SK-N-SH (cell line): ENCODE measurements around the gene MYO15A. TPM values are rescaled to one million over a fixed set of nuclear protein-coding genes. Genes with fewer than 3 reads are reported as not detected.

Source experiments
- CTCF ChIA-PET: fragments of 300-600, 350-600 bp; formaldehyde crosslinking; extraction: SDS; loops from one replicate; lab custom pipeline; 2021; lab: Yijun Ruan, JAX
- POLR2A ChIA-PET: fragments of 350-600 bp; sonication (Branson Sonifier 250); formaldehyde crosslinking; extraction: SDS; loops from one replicate; lab custom pipeline; 2020; ENCODE audit warnings: antibody characterized with exemption, inconsistent platforms; lab: Yijun Ruan, JAX
- DNase-seq: peaks from one replicate; pipeline ENCODE4 v3.0.0; 2012
- H2AFZ ChIP-seq: fragments of 200-600 bp; sonication (generic); 2 replicates; pipeline ENCODE4 v1.8.1; 2016; ENCODE audit warnings: antibody characterized with exemption, mild to moderate bottlenecking, low read depth
- H3F3A ChIP-seq: fragments of 200-600 bp; sonication (generic); replicated peaks from 2 replicates; pipeline ENCODE3; 2016; ENCODE audit warnings: antibody characterized with exemption, mild to moderate bottlenecking; ENCODE audit not compliant: insufficient read depth
- H3K27ac ChIP-seq, 2 experiments: fragments of 200-500 bp in 1 of 2; fragments of 200-600 bp in 1 of 2; sonication (Bioruptor generic) in 1 of 2; sonication (generic), shearing (Covaris generic) in 1 of 2; 2 replicates each; pipeline versions ENCODE4 v1.5.1 to v1.6.1; 2014 to 2016; ENCODE audit warnings: low read depth in 2 of 2, inconsistent platforms in 1 of 2, low read length in 1 of 2, mild to moderate bottlenecking in 1 of 2, mixed read lengths in 1 of 2
- H3K27me3 ChIP-seq: fragments of 200-600 bp; sonication (generic), shearing (Covaris generic); 2 replicates; pipeline ENCODE4 v1.6.1; 2016; ENCODE audit warnings: mixed run types; ENCODE audit not compliant: insufficient read depth
- H3K36me3 ChIP-seq, 2 experiments: fragments of 200-500 bp in 1 of 2; fragments of 200-600 bp in 1 of 2; sonication (Bioruptor generic) in 1 of 2; sonication (generic) in 1 of 2; replicated peaks in 1 of 2; 2 replicates each; pipeline versions ENCODE3 to v1.5.1; 2014 to 2016; ENCODE audit warnings: low read length in 1 of 2, mild to moderate bottlenecking in 1 of 2; ENCODE audit not compliant: insufficient read depth in 2 of 2, control insufficient read depth in 1 of 2
- H3K4me1 ChIP-seq, 2 experiments: fragments of 200-500 bp in 1 of 2; fragments of 200-600 bp in 1 of 2; sonication (Bioruptor generic) in 1 of 2; sonication (generic), shearing (Covaris generic) in 1 of 2; 2 replicates each; pipeline versions ENCODE4 v1.5.1 to v1.6.1; 2014 to 2016; ENCODE audit warnings: low read depth in 1 of 2, low read length in 1 of 2, mixed run types in 1 of 2; ENCODE audit not compliant: insufficient read depth in 2 of 2, control insufficient read depth in 1 of 2
- H3K4me2 ChIP-seq: fragments of 200-600 bp; sonication (generic), shearing (Covaris generic); 2 replicates; pipeline ENCODE4 v1.6.1; 2017; ENCODE audit warnings: mixed run types
- H3K4me3 ChIP-seq, 2 experiments: fragments of 200-500 bp in 1 of 2; fragments of 200-600 bp in 1 of 2; sonication (Bioruptor generic) in 1 of 2; sonication (generic), shearing (Covaris generic) in 1 of 2; 2 replicates each; pipeline versions ENCODE4 v1.5.1 to v1.8.1; 2014 to 2016; ENCODE audit warnings: low read depth in 2 of 2, inconsistent platforms in 1 of 2, low read length in 1 of 2, mild to moderate bottlenecking in 1 of 2, mixed read lengths in 1 of 2, moderate library complexity in 1 of 2
- H3K79me2 ChIP-seq: fragments of 200-600 bp; sonication (generic); 2 replicates; pipeline ENCODE4 v1.8.1; 2017; ENCODE audit warnings: mild to moderate bottlenecking; ENCODE audit not compliant: insufficient read depth
- H3K9ac ChIP-seq: fragments of 200-600 bp; sonication (generic); 2 replicates; pipeline ENCODE4 v1.6.1; 2017; ENCODE audit warnings: mixed run types
- H3K9me2 ChIP-seq: fragments of 200-600 bp; sonication (generic); 2 replicates; pipeline ENCODE4 v1.6.1; 2017; ENCODE audit warnings: mixed run types
- H3K9me3 ChIP-seq: fragments of 200-600 bp; sonication (generic); 2 replicates; pipeline ENCODE4 v1.6.1; 2017; ENCODE audit warnings: mixed run types, mild to moderate bottlenecking, moderate library complexity
- H4K20me1 ChIP-seq: fragments of 200-600 bp; sonication (generic); 2 replicates; pipeline ENCODE4 v1.6.1; 2017; ENCODE audit warnings: mild to moderate bottlenecking, mixed run types; ENCODE audit not compliant: insufficient read depth
- CHD2 ChIP-seq: fragments of 150-350 bp; IDR thresholded peaks from 2 replicates; pipeline ENCODE4 v1.6.1; 2018; ENCODE audit warnings: low read length; ENCODE audit not compliant: partially characterized antibody
- CTCF ChIP-seq: fragments of 200-600 bp; sonication (generic); IDR thresholded peaks from 2 replicates; pipeline ENCODE4 v1.6.1; 2017; ENCODE audit warnings: antibody characterized with exemption, mild to moderate bottlenecking, moderate library complexity
- EP300 ChIP-seq, 2 experiments: IDR thresholded peaks; 2 replicates each; pipeline versions ENCODE4 v1.4.0 to v1.6.1; 2012; ENCODE audit warnings: borderline replicate concordance in 1 of 2, low read depth in 1 of 2, low read length in 1 of 2
- FOXM1 ChIP-seq: IDR thresholded peaks from 2 replicates; pipeline ENCODE4 v1.4.0; 2012; ENCODE audit warnings: low read depth, mild to moderate bottlenecking
- GABPA ChIP-seq: IDR thresholded peaks from 2 replicates; pipeline ENCODE4 v1.4.0; 2012; ENCODE audit warnings: low read depth, mild to moderate bottlenecking
- JUND ChIP-seq: IDR thresholded peaks from 2 replicates; pipeline ENCODE4 v1.4.0; 2012
- MAX ChIP-seq: IDR thresholded peaks from 2 replicates; pipeline ENCODE4 v1.4.0; 2012; ENCODE audit warnings: low read depth
- MEF2A ChIP-seq: IDR thresholded peaks from 2 replicates; pipeline ENCODE4 v1.4.0; 2012; ENCODE audit warnings: low read depth, borderline replicate concordance
- MXI1 ChIP-seq: IDR thresholded peaks from 2 replicates; pipeline ENCODE4 v1.6.1; 2012; ENCODE audit warnings: mild to moderate bottlenecking, low read depth, low read length, improper control_type of control experiment
- POLR2AphosphoS5 ChIP-seq: IDR thresholded peaks from 2 replicates; pipeline ENCODE4 v1.6.1; 2012; ENCODE audit warnings: low read depth, low read length
- RXRA ChIP-seq: IDR thresholded peaks from 2 replicates; pipeline ENCODE4 v1.4.0; 2012; ENCODE audit warnings: low read depth, mild to moderate bottlenecking, borderline replicate concordance
- SIN3A ChIP-seq: IDR thresholded peaks from 2 replicates; pipeline ENCODE4 v1.6.1; 2012; ENCODE audit warnings: low read depth, mild to moderate bottlenecking, low read length, moderate library complexity, borderline replicate concordance
- TAF1 ChIP-seq: IDR thresholded peaks from 2 replicates; pipeline ENCODE4 v1.6.1; 2012; ENCODE audit warnings: low read depth, mild to moderate bottlenecking, low read length, moderate library complexity, borderline replicate concordance
- WGBS: methylation state at CpG from one replicate; pipeline ENCODE4 v1.1.6; 2017; ENCODE audit warnings: low lambda C conversion rate; 5-methylcytosine and 5-hydroxymethylcytosine counted together
- polyA plus RNA-seq, 3 experiments: library from polyadenylated mRNA; depleted of rRNA; stranded (reverse); fragments of >200 nt; gene quantifications; 2 replicates each; pipeline ENCODE4 v1.2.3, GENCODE V29; 2012
- TF ChIP-seq, protein P1 (sequence below): fragments of 150-350 bp; IDR thresholded peaks from 2 replicates; pipeline ENCODE4 v1.6.1; 2017; ENCODE audit warnings: antibody characterized with exemption, low read length, low read depth, borderline replicate concordance
- TF ChIP-seq, protein P2 (sequence below): IDR thresholded peaks from 2 replicates; pipeline ENCODE4 v1.4.0; 2012; ENCODE audit warnings: low read depth, borderline replicate concordance
- TF ChIP-seq, protein P3 (sequence below): IDR thresholded peaks from 2 replicates; pipeline ENCODE4 v1.6.1; 2012; ENCODE audit warnings: mild to moderate bottlenecking, low read depth, low read length, moderate library complexity

Gene MYO15A
- polyA plus RNA-seq, 1 of the 3 experiments (the other 2 are of a cell fraction): 0.43 TPM

GRCh38 chr17:18105595-18105994 is 3.0 kb upstream of the MYO15A start (continued):
- TF ChIP-seq, protein P1, sequence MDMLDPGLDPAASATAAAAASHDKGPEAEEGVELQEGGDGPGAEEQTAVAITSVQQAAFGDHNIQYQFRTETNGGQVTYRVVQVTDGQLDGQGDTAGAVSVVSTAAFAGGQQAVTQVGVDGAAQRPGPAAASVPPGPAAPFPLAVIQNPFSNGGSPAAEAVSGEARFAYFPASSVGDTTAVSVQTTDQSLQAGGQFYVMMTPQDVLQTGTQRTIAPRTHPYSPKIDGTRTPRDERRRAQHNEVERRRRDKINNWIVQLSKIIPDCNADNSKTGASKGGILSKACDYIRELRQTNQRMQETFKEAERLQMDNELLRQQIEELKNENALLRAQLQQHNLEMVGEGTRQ: no peak
- TF ChIP-seq MEF2A (no peak), GABPA (no peak), MAX (no peak), RXRA (no peak), MXI1 (no peak), TAF1 (no peak), JUND (no peak)

DNA sequence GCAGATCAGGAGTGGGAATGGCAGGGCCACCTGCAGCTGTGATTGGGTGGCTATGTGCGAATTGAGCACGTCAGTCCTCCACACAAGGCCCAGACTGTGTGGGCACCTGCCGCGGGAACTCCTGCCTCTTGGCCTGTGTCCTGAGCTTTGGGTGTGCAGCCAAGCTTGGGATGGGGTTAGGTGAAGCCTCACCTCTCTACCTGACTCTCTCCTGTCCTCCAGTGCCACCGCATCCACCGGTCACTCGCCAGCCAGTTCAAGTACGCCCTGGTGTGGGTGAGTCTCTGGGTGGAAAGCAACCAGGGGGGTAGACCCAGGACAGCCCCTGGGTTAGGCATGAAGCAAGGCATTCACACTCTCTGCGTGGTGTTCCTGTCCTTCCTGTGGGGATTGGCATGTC is 2.3 kb upstream of the MYO15A start:
- H3F3A ChIP-seq: no peaks in the 10 kb centered on the region
- DNase-seq: no peak
- CTCF ChIA-PET: no interaction called here
- POLR2A ChIA-PET: no interaction called here
- H3K36me3 ChIP-seq: peaks cover 0 to 9% of the 10 kb centered on the region in 2 experiments
- no peaks in the 10 kb centered on the region for H3K27me3 ChIP-seq
- no peaks in the 10 kb centered on the region for H4K20me1 ChIP-seq
- no peak overlapping the region for H3K4me3 ChIP-seq
- TF ChIP-seq MAX (no peak), POLR2AphosphoS5 (no peak), FOXM1 (no peak), SIN3A (no peak), CHD2 (no peak), EP300 (IDR thresholded peaks at IDR 0.05; ENCODE audit: borderline replicate concordance in 1 of 2, low read depth in 1 of 2, low read length in 1 of 2) (no peak), JUND (no peak), CTCF (no peak)
- TF ChIP-seq, protein P2, sequence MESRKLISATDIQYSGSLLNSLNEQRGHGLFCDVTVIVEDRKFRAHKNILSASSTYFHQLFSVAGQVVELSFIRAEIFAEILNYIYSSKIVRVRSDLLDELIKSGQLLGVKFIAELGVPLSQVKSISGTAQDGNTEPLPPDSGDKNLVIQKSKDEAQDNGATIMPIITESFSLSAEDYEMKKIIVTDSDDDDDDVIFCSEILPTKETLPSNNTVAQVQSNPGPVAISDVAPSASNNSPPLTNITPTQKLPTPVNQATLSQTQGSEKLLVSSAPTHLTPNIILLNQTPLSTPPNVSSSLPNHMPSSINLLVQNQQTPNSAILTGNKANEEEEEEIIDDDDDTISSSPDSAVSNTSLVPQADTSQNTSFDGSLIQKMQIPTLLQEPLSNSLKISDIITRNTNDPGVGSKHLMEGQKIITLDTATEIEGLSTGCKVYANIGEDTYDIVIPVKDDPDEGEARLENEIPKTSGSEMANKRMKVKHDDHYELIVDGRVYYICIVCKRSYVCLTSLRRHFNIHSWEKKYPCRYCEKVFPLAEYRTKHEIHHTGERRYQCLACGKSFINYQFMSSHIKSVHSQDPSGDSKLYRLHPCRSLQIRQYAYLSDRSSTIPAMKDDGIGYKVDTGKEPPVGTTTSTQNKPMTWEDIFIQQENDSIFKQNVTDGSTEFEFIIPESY: no peak
- TF ChIP-seq, protein P3, sequence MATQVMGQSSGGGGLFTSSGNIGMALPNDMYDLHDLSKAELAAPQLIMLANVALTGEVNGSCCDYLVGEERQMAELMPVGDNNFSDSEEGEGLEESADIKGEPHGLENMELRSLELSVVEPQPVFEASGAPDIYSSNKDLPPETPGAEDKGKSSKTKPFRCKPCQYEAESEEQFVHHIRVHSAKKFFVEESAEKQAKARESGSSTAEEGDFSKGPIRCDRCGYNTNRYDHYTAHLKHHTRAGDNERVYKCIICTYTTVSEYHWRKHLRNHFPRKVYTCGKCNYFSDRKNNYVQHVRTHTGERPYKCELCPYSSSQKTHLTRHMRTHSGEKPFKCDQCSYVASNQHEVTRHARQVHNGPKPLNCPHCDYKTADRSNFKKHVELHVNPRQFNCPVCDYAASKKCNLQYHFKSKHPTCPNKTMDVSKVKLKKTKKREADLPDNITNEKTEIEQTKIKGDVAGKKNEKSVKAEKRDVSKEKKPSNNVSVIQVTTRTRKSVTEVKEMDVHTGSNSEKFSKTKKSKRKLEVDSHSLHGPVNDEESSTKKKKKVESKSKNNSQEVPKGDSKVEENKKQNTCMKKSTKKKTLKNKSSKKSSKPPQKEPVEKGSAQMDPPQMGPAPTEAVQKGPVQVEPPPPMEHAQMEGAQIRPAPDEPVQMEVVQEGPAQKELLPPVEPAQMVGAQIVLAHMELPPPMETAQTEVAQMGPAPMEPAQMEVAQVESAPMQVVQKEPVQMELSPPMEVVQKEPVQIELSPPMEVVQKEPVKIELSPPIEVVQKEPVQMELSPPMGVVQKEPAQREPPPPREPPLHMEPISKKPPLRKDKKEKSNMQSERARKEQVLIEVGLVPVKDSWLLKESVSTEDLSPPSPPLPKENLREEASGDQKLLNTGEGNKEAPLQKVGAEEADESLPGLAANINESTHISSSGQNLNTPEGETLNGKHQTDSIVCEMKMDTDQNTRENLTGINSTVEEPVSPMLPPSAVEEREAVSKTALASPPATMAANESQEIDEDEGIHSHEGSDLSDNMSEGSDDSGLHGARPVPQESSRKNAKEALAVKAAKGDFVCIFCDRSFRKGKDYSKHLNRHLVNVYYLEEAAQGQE: no peak
- H3K4me1 ChIP-seq: peaks cover 0 to 52% of the 10 kb centered on the region in 2 experiments; a peak in 1 of 4 replicates
- H3K4me2 ChIP-seq: no peak overlapping the region
- 96% methylated on average over 5 of the region's 9 CpGs for WGBS
- no peaks in the 10 kb centered on the region for H3K9me3 ChIP-seq
- H3K9ac ChIP-seq: no peak overlapping the region
- H2AFZ ChIP-seq: no peak overlapping the region
- H3K27ac ChIP-seq: no peak overlapping the region
- no peaks in the 10 kb centered on the region for H3K79me2 ChIP-seq
- H3K9me2 ChIP-seq: no peaks in the 10 kb centered on the region
